Measurements from ENCODE around the gene JAKMIP3.

GRCh38 chr10:132095403-132096113 lies 29.8 kb downstream of the JAKMIP3 start:
- TF ChIP-seq EP300 (IDR thresholded peaks at IDR 0.05) (no peak), CTCF (IDR thresholded peaks at IDR 0.05) (no peak), POLR2A (IDR thresholded peaks at IDR 0.05) (no peak), POLR2AphosphoS5 (IDR thresholded peaks at IDR 0.05) (no peak)
